WTC11 (cell line): ENCODE measurements around the gene INPP5A. TPM values are rescaled to one million over a fixed set of nuclear protein-coding genes. Genes with fewer than 3 reads are reported as not detected.

ENCODE experiments used
- ATAC-seq: fragments of 200-7000 bp; cut with Tn5 transposase; 2 replicates; pipeline ENCODE4 v1.10.0; 2021; ENCODE audit warnings: mild to moderate bottlenecking, moderate library complexity
- CTCF ChIA-PET: fragments of 300-600 bp; sonication (Branson Sonifier 250); formaldehyde crosslinking; loops from one replicate; lab custom pipeline; 2021; ENCODE audit warnings: antibody characterized with exemption; lab: Charles Lee
- POLR2A ChIA-PET: fragments of 350-600 bp; sonication (Branson Sonifier 250); formaldehyde crosslinking; loops from one replicate; lab custom pipeline; 2021; ENCODE audit warnings: antibody characterized with exemption; lab: Charles Lee
- DNase-seq: peaks from one replicate; pipeline ENCODE4 v3.0.0; 2021; ENCODE audit warnings: low spot score
- H3K27ac Mint-ChIP-seq: 2 replicates; pipeline ENCODE4 v1.8.0; 2021; ENCODE audit warnings: mixed read lengths
- H3K27me3 Mint-ChIP-seq: 2 replicates; pipeline ENCODE4 v1.8.0; 2021; ENCODE audit warnings: low read depth, mild to moderate bottlenecking, moderate library complexity, mixed read lengths
- H3K36me3 Mint-ChIP-seq: 2 replicates; pipeline ENCODE4 v1.8.0; 2021; ENCODE audit warnings: mixed read lengths
- H3K4me1 Mint-ChIP-seq: 2 replicates; pipeline ENCODE4 v1.8.0; 2022; ENCODE audit warnings: mixed read lengths
- H3K4me3 Mint-ChIP-seq: 2 replicates; pipeline ENCODE4 v1.8.0; 2021; ENCODE audit warnings: mild to moderate bottlenecking, moderate library complexity, mixed read lengths
- H3K9me3 Mint-ChIP-seq: 2 replicates; pipeline ENCODE4 v1.8.0; 2021; ENCODE audit warnings: mixed read lengths
- CBFB ChIP-seq: sonication (generic); formaldehyde crosslinking; IDR thresholded peaks from 2 replicates; pipeline ENCODE4 v1.8.1; 2022; ENCODE audit warnings: mild to moderate bottlenecking, low read depth, missing genetic modification reagents
- ELF4 ChIP-seq: sonication (generic); formaldehyde crosslinking; IDR thresholded peaks from 2 replicates; pipeline ENCODE4 v1.8.1; 2022; ENCODE audit warnings: low read depth, mild to moderate bottlenecking, moderate library complexity, missing genetic modification reagents
- ETV6 ChIP-seq: sonication (generic); formaldehyde crosslinking; IDR thresholded peaks from 2 replicates; pipeline ENCODE4 v1.8.1; 2022; ENCODE audit warnings: mild to moderate bottlenecking, missing genetic modification reagents
- FOXK1 ChIP-seq: sonication (generic); formaldehyde crosslinking; IDR thresholded peaks from 2 replicates; pipeline ENCODE4 v1.8.0; 2022; ENCODE audit warnings: mild to moderate bottlenecking, moderate library complexity, missing genetic modification reagents
- FOXP1 ChIP-seq: sonication (generic); formaldehyde crosslinking; IDR thresholded peaks from 2 replicates; pipeline ENCODE4 v1.8.0; 2022; ENCODE audit warnings: missing genetic modification reagents, mild to moderate bottlenecking, moderate library complexity, borderline replicate concordance
- HMGA2 ChIP-seq: fragments of 250-450 bp; sonication (Bioruptor Pico); IDR thresholded peaks from 2 replicates; pipeline ENCODE4 v1.4.0; 2021; ENCODE audit warnings: mild to moderate bottlenecking, moderate library complexity
- IRF2 ChIP-seq: sonication (generic); formaldehyde crosslinking; IDR thresholded peaks from 2 replicates; pipeline ENCODE4 v1.8.0; 2022; ENCODE audit warnings: low read depth, missing genetic modification reagents, borderline replicate concordance
- JAZF1 ChIP-seq: fragments of 250-450 bp; sonication (Bioruptor Pico); IDR thresholded peaks from 2 replicates; pipeline ENCODE4 v1.9.0; 2021; ENCODE audit warnings: moderate library complexity, mild to moderate bottlenecking, inconsistent platforms
- NR2C2 ChIP-seq: sonication (generic); formaldehyde crosslinking; IDR thresholded peaks from 2 replicates; pipeline ENCODE4 v1.8.0; 2022; ENCODE audit warnings: mild to moderate bottlenecking, missing genetic modification reagents
- OVOL2 ChIP-seq: fragments of 250-450 bp; sonication (Bioruptor Pico); IDR thresholded peaks from 2 replicates; pipeline ENCODE4 v1.9.0; 2021; ENCODE audit warnings: mild to moderate bottlenecking, borderline replicate concordance
- SMAD4 ChIP-seq: sonication (generic); formaldehyde crosslinking; IDR thresholded peaks from 2 replicates; pipeline ENCODE4 v1.8.0; 2022; ENCODE audit warnings: mild to moderate bottlenecking, missing genetic modification reagents
- TCF7 ChIP-seq: sonication (generic); formaldehyde crosslinking; IDR thresholded peaks from 2 replicates; pipeline ENCODE4 v1.8.0; 2022; ENCODE audit warnings: mild to moderate bottlenecking, low read depth, missing genetic modification reagents, moderate library complexity
- TEAD1 ChIP-seq: sonication (generic); formaldehyde crosslinking; IDR thresholded peaks from 2 replicates; pipeline ENCODE4 v1.8.0; 2022; ENCODE audit warnings: mild to moderate bottlenecking, missing genetic modification reagents
- TEAD4 ChIP-seq: sonication (generic); formaldehyde crosslinking; IDR thresholded peaks from 2 replicates; pipeline ENCODE4 v1.8.0; 2022; ENCODE audit warnings: mild to moderate bottlenecking, missing genetic modification reagents
- ZNF219 ChIP-seq: sonication (generic); formaldehyde crosslinking; IDR thresholded peaks from 2 replicates; pipeline ENCODE4 v1.8.0; 2023; ENCODE audit warnings: missing genetic modification reagents, mild to moderate bottlenecking, borderline replicate concordance
- ZNF232 ChIP-seq: sonication (generic); formaldehyde crosslinking; IDR thresholded peaks from 2 replicates; pipeline ENCODE4 v1.8.0; 2022; ENCODE audit warnings: mild to moderate bottlenecking, missing genetic modification reagents
- ZNF317 ChIP-seq: sonication (generic); formaldehyde crosslinking; IDR thresholded peaks from 2 replicates; pipeline ENCODE4 v1.8.1; 2023; ENCODE audit warnings: low read depth, mild to moderate bottlenecking, moderate library complexity, missing genetic modification reagents, borderline replicate concordance
- ZNF423 ChIP-seq: fragments of 250-450 bp; sonication (Bioruptor Pico); IDR thresholded peaks from 2 replicates; pipeline ENCODE4 v2.1.2; 2022; ENCODE audit warnings: mild to moderate bottlenecking, moderate library complexity
- total RNA-seq: library from RNA; stranded (reverse); gene quantifications from 3 replicates; pipeline ENCODE4 v1.2.3, GENCODE V29; 2021
- TF ChIP-seq, protein P1 (sequence below): sonication (generic); formaldehyde crosslinking; IDR thresholded peaks from 2 replicates; pipeline ENCODE4 v1.8.0; 2023; ENCODE audit warnings: missing genetic modification reagents, mild to moderate bottlenecking, borderline replicate concordance
- TF ChIP-seq, protein P2 (sequence below): sonication (generic); formaldehyde crosslinking; conservative IDR thresholded peaks from 2 replicates; pipeline ENCODE4 v1.8.1; 2022; ENCODE audit warnings: mild to moderate bottlenecking, missing genetic modification reagents
- TF ChIP-seq, protein P3 (sequence below): sonication (generic); formaldehyde crosslinking; IDR thresholded peaks from 2 replicates; pipeline ENCODE4 v1.8.1; 2023; ENCODE audit warnings: mild to moderate bottlenecking, missing genetic modification reagents
- TF ChIP-seq, protein P4 (sequence below): fragments of 250-450 bp; sonication (Bioruptor Pico); IDR thresholded peaks from 2 replicates; pipeline ENCODE4 v1.8.0; 2021; ENCODE audit warnings: mild to moderate bottlenecking
- TF ChIP-seq, protein P5 (sequence below): fragments of 250-450 bp; sonication (Bioruptor Pico); IDR thresholded peaks from 2 replicates; pipeline ENCODE4 v1.9.0; 2021; ENCODE audit warnings: mild to moderate bottlenecking

INPP5A gene
- total RNA-seq, 1 experiment from 2014 or later: 22.1 TPM

DNA sequence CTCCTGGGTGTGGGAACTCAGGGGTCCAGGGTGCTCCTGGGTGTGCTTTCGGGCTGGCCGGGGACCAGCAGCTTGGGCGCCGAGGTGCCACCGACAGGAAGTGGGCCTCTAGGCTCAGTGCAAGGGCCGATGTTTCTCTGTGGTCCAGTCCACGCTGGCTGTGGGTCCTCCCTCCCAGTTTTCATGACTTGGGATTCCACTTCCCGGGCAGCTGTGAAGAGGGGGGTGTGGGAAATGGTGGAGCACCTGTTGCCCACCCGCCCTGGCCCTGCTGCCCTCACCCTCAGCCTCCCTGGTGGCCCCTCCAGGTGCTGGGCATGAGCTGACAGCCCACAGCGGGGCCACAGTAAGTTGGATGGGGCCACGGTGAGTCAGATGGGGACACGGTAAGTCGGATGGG is 189.8 kb downstream of the INPP5A start (continued):
- TF ChIP-seq, protein P1, sequence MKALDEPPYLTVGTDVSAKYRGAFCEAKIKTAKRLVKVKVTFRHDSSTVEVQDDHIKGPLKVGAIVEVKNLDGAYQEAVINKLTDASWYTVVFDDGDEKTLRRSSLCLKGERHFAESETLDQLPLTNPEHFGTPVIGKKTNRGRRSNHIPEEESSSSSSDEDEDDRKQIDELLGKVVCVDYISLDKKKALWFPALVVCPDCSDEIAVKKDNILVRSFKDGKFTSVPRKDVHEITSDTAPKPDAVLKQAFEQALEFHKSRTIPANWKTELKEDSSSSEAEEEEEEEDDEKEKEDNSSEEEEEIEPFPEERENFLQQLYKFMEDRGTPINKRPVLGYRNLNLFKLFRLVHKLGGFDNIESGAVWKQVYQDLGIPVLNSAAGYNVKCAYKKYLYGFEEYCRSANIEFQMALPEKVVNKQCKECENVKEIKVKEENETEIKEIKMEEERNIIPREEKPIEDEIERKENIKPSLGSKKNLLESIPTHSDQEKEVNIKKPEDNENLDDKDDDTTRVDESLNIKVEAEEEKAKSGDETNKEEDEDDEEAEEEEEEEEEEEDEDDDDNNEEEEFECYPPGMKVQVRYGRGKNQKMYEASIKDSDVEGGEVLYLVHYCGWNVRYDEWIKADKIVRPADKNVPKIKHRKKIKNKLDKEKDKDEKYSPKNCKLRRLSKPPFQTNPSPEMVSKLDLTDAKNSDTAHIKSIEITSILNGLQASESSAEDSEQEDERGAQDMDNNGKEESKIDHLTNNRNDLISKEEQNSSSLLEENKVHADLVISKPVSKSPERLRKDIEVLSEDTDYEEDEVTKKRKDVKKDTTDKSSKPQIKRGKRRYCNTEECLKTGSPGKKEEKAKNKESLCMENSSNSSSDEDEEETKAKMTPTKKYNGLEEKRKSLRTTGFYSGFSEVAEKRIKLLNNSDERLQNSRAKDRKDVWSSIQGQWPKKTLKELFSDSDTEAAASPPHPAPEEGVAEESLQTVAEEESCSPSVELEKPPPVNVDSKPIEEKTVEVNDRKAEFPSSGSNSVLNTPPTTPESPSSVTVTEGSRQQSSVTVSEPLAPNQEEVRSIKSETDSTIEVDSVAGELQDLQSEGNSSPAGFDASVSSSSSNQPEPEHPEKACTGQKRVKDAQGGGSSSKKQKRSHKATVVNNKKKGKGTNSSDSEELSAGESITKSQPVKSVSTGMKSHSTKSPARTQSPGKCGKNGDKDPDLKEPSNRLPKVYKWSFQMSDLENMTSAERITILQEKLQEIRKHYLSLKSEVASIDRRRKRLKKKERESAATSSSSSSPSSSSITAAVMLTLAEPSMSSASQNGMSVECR (CRISPR knock-in tag): no peak
- TF ChIP-seq SMAD4 (no peak), ZNF423 (CRISPR knock-in tag) (no peak), ZNF219 (CRISPR knock-in tag) (no peak), JAZF1 (no peak)

DNA sequence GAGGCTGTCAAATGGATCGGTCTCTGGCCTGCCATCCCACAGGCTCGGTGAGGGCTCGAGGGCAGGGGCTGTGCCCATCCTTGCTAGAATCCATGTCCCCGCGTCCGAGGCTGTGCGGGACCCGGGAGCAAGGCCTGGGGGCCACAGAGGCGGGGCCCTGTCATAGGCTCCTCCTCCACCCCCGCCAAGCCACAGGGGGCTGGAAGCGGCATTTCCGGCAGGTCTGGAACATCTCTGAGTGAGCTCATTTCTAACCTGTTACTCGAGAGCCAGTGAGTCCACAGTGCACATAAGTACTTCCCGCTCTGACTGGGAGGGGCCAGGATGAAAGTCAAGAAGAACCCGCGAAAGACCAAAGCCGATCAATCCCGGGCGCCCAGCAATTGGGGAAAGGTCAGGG is 190.7 kb downstream of the INPP5A start:
- no peak overlapping the region for H3K27ac Mint-ChIP-seq
- no peaks in the 10 kb centered on the region for H3K4me1 Mint-ChIP-seq
- ATAC-seq: no peak
- H3K27me3 Mint-ChIP-seq: no peaks in the 10 kb centered on the region
- DNase-seq: no peak
- TF ChIP-seq TCF7 (CRISPR knock-in tag): no peak
- TF ChIP-seq, protein P2, sequence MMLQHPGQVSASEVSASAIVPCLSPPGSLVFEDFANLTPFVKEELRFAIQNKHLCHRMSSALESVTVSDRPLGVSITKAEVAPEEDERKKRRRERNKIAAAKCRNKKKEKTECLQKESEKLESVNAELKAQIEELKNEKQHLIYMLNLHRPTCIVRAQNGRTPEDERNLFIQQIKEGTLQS: no peak
- TF ChIP-seq, protein P3, sequence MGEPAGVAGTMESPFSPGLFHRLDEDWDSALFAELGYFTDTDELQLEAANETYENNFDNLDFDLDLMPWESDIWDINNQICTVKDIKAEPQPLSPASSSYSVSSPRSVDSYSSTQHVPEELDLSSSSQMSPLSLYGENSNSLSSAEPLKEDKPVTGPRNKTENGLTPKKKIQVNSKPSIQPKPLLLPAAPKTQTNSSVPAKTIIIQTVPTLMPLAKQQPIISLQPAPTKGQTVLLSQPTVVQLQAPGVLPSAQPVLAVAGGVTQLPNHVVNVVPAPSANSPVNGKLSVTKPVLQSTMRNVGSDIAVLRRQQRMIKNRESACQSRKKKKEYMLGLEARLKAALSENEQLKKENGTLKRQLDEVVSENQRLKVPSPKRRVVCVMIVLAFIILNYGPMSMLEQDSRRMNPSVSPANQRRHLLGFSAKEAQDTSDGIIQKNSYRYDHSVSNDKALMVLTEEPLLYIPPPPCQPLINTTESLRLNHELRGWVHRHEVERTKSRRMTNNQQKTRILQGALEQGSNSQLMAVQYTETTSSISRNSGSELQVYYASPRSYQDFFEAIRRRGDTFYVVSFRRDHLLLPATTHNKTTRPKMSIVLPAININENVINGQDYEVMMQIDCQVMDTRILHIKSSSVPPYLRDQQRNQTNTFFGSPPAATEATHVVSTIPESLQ (CRISPR knock-in tag): no peak
- TF ChIP-seq TEAD4 (CRISPR knock-in tag): no peak
- no peak for TF ChIP-seq TEAD1 (CRISPR knock-in tag)
- no peak for TF ChIP-seq ETV6 (CRISPR knock-in tag)
- TF ChIP-seq CBFB: no peak
- TF ChIP-seq HMGA2 (CRISPR knock-in tag): no peak
- no peak for TF ChIP-seq IRF2 (CRISPR knock-in tag)
- TF ChIP-seq FOXK1 (CRISPR knock-in tag): no peak
- TF ChIP-seq, protein P4, sequence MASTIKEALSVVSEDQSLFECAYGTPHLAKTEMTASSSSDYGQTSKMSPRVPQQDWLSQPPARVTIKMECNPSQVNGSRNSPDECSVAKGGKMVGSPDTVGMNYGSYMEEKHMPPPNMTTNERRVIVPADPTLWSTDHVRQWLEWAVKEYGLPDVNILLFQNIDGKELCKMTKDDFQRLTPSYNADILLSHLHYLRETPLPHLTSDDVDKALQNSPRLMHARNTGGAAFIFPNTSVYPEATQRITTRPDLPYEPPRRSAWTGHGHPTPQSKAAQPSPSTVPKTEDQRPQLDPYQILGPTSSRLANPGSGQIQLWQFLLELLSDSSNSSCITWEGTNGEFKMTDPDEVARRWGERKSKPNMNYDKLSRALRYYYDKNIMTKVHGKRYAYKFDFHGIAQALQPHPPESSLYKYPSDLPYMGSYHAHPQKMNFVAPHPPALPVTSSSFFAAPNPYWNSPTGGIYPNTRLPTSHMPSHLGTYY (CRISPR knock-in tag): no peak
- TF ChIP-seq ZNF232 (CRISPR knock-in tag): no peak
- no peak for TF ChIP-seq ZNF317 (CRISPR knock-in tag)
- TF ChIP-seq ELF4: no peak
- TF ChIP-seq OVOL2 (CRISPR knock-in tag): no peak
- no peak for TF ChIP-seq FOXP1 (CRISPR knock-in tag)
- no peak for TF ChIP-seq NR2C2 (CRISPR knock-in tag)
- TF ChIP-seq, protein P5, sequence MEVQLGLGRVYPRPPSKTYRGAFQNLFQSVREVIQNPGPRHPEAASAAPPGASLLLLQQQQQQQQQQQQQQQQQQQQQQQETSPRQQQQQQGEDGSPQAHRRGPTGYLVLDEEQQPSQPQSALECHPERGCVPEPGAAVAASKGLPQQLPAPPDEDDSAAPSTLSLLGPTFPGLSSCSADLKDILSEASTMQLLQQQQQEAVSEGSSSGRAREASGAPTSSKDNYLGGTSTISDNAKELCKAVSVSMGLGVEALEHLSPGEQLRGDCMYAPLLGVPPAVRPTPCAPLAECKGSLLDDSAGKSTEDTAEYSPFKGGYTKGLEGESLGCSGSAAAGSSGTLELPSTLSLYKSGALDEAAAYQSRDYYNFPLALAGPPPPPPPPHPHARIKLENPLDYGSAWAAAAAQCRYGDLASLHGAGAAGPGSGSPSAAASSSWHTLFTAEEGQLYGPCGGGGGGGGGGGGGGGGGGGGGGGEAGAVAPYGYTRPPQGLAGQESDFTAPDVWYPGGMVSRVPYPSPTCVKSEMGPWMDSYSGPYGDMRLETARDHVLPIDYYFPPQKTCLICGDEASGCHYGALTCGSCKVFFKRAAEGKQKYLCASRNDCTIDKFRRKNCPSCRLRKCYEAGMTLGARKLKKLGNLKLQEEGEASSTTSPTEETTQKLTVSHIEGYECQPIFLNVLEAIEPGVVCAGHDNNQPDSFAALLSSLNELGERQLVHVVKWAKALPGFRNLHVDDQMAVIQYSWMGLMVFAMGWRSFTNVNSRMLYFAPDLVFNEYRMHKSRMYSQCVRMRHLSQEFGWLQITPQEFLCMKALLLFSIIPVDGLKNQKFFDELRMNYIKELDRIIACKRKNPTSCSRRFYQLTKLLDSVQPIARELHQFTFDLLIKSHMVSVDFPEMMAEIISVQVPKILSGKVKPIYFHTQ (CRISPR knock-in tag): no peak
- no peaks in the 10 kb centered on the region for H3K9me3 Mint-ChIP-seq
- CTCF ChIA-PET: no interaction called here
- POLR2A ChIA-PET: no interaction called here
- H3K36me3 Mint-ChIP-seq: no peaks in the 10 kb centered on the region
- no peak overlapping the region for H3K4me3 Mint-ChIP-seq
